Neural crest cell (in vitro differentiated cells): ENCODE data around the gene LRRC15. TPM values are rescaled to one million over a fixed set of nuclear protein-coding genes. Genes with fewer than 3 reads are reported as not detected.

ENCODE experiments used
- DNase-seq: peaks from one replicate; pipeline ENCODE4 v3.0.0; 2021; ENCODE audit warnings: low read depth, mixed read lengths, low spot score
- H3K27ac Mint-ChIP-seq: one replicate; pipeline ENCODE4 v1.8.0; 2021; ENCODE audit warnings: mild to moderate bottlenecking, mixed read lengths; ENCODE audit not compliant: unreplicated experiment
- H3K27me3 Mint-ChIP-seq: 2 replicates; pipeline ENCODE4 v1.8.0; 2021; ENCODE audit warnings: low read depth, mild to moderate bottlenecking, mixed read lengths
- H3K36me3 Mint-ChIP-seq: 2 replicates; pipeline ENCODE4 v1.8.0; 2021; ENCODE audit warnings: low read depth, mild to moderate bottlenecking, mixed read lengths
- H3K4me1 Mint-ChIP-seq: 2 replicates; pipeline ENCODE4 v1.8.0; 2021; ENCODE audit warnings: mixed read lengths
- H3K4me3 Mint-ChIP-seq: one replicate; pipeline ENCODE4 v1.8.0; 2021; ENCODE audit warnings: mild to moderate bottlenecking, mixed read lengths
- H3K9me3 Mint-ChIP-seq: 2 replicates; pipeline ENCODE4 v1.8.0; 2021; ENCODE audit warnings: mixed read lengths
- total RNA-seq: library from RNA; stranded (reverse); gene quantifications from 2 replicates; pipeline ENCODE4 v1.2.1, GENCODE V29; 2021
- TF ChIP-seq, protein P1 (sequence below): fragments of 200-600 bp; sonication (generic); conservative IDR thresholded peaks from 2 replicates; pipeline ENCODE4 v1.5.0; 2021; ENCODE audit warnings: antibody characterized with exemption, mild to moderate bottlenecking

LRRC15 gene
- total RNA-seq, 1 donor from 2014 or later = not detected

DNA sequence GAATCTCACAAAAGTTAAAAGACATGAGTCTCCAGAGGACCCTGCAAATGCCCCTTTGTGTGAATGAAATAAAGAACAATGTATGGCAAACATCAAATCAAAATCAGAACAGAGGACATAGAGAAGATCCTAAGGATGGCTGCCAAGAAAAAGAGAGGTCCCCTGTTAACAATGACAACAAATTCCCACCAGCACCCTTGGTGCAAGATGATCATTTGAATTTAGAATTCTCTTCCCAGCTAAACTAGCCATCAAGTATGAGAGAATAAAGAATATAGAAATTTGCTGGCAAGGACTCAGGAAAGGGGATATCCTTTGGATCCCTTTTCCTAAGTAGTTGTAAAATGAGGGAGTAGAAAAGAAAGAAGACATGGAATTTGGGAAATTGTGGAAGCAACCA, 21.3 kb upstream of the LRRC15 start:
- H3K4me1 Mint-ChIP-seq = peaks cover 19% of the 10 kb centered on the region
- peaks cover 6% of the 10 kb centered on the region for H3K27me3 Mint-ChIP-seq
- H3K9me3 Mint-ChIP-seq = peaks cover 16% of the 10 kb centered on the region
- peaks cover 4% of the 10 kb centered on the region for H3K36me3 Mint-ChIP-seq
- TF ChIP-seq, protein P1, sequence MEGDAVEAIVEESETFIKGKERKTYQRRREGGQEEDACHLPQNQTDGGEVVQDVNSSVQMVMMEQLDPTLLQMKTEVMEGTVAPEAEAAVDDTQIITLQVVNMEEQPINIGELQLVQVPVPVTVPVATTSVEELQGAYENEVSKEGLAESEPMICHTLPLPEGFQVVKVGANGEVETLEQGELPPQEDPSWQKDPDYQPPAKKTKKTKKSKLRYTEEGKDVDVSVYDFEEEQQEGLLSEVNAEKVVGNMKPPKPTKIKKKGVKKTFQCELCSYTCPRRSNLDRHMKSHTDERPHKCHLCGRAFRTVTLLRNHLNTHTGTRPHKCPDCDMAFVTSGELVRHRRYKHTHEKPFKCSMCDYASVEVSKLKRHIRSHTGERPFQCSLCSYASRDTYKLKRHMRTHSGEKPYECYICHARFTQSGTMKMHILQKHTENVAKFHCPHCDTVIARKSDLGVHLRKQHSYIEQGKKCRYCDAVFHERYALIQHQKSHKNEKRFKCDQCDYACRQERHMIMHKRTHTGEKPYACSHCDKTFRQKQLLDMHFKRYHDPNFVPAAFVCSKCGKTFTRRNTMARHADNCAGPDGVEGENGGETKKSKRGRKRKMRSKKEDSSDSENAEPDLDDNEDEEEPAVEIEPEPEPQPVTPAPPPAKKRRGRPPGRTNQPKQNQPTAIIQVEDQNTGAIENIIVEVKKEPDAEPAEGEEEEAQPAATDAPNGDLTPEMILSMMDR = no peak
- no peak overlapping the region for H3K27ac Mint-ChIP-seq
- H3K4me3 Mint-ChIP-seq = no peak overlapping the region
- no peak for DNase-seq

DNA sequence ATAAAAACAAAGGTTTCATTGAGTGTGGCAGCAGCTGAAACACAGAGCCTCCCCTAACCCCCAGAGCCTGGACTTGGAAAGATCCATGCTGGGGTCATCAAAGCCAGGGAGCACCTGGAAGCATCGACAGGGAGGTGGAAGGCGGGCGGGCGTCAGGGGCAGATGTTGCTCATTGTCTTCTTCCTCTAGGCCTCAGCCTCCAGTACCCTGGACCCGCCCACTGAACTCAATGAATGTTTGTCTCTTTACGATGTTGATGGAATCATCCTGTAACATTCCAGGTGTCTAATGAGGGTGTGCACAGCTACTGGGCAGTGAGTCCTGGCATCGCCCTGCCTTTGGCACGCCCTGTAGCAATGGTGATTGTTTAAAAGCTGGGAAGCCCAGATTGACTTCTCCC, 19.7 kb upstream of the LRRC15 start:
- Mint-ChIP-seq H3K36me3 (peaks cover 4% of the 10 kb centered on the region), H3K4me1 (peaks cover 11% of the 10 kb centered on the region), H3K27me3 (peaks cover 4% of the 10 kb centered on the region), H3K9me3 (peaks cover 16% of the 10 kb centered on the region), H3K4me3 (no peak overlapping the region), H3K27ac (no peak overlapping the region)
- TF ChIP-seq, protein P1 = no peak
- DNase-seq = no peak

DNA sequence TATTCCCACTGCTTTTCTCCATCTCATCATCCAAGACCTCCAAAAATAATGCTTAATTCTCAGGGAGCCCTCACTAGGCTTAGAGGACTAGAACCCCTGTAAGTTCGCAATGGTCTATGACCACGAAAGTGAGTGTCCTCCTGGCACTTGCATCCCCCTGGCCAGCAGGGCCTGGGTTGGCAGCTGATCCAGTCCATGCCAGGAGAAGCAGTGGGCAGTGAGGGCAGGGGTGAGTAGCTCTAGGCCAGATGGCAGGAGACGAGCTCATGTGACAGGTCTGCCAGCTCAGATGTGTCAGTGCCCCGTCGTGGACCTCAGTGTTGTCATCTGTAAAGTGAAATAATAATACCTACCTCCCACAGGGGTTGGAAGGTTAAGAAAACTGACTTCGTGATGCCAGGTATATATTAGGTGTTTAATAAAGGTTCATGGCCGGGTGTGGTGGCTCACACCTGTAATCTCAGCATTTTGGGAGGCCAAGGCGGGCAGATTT, 18.4 kb upstream of the LRRC15 start:
- Mint-ChIP-seq H3K36me3 (peaks cover 4% of the 10 kb centered on the region), H3K27ac (no peak overlapping the region), H3K4me1 (peaks cover 14% of the 10 kb centered on the region), H3K9me3 (peaks cover 16% of the 10 kb centered on the region), H3K27me3 (peaks cover 4% of the 10 kb centered on the region), H3K4me3 (no peak overlapping the region)
- TF ChIP-seq, protein P1 = no peak
- no peak for DNase-seq

DNA sequence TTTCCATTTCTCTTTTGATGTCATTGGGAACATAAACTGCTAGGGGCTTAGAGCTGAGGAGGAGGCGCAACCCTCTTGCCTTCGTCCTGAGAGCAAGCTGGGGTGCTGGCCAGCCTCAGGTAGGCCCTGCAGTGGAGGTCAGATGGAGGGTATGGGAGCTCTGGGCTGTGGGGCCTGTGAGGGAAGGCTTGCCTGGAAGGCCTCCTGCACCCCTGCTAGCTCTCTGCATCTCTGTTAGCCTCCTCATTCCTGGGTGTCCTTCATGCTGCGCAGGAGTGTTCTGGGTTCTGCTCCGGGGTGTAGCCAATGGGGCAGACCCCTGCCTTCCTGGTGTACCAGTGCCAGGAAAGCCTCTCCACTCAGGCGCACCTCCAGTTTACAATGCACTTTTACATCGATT, 17.7 kb upstream of the LRRC15 start:
- no peak for DNase-seq
- TF ChIP-seq, protein P1 = no peak
- H3K4me3 Mint-ChIP-seq = no peak overlapping the region
- peaks cover 4% of the 10 kb centered on the region for H3K36me3 Mint-ChIP-seq
- H3K27me3 Mint-ChIP-seq = peaks cover 4% of the 10 kb centered on the region
- H3K9me3 Mint-ChIP-seq = peaks cover 16% of the 10 kb centered on the region
- H3K27ac Mint-ChIP-seq = no peak overlapping the region
- H3K4me1 Mint-ChIP-seq = peaks cover 19% of the 10 kb centered on the region

DNA sequence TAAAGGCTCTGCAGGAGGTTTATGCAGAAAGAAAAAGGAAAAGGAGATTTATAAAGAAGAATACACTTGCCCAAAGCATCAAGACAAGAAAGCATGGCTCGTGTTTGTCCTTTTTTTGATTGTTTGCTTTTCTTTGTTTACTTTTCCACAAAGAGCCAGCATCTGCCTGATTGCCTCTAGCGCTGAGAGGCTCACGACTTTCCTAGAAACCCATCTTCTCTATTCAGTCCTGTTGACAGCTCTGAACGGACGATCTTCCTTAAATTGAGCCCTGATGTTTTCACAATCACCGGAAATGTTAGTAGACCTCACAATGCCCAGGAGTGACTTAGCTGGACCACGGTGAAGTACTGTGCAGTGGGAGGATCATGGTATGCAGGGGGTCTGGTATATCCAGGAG, 17.1 kb upstream of the LRRC15 start:
- Mint-ChIP-seq H3K9me3 (peaks cover 16% of the 10 kb centered on the region), H3K36me3 (peaks cover 4% of the 10 kb centered on the region), H3K27me3 (peaks cover 4% of the 10 kb centered on the region), H3K4me3 (no peak overlapping the region), H3K27ac (no peak overlapping the region), H3K4me1 (peaks cover 19% of the 10 kb centered on the region)
- DNase-seq = no peak
- TF ChIP-seq, protein P1 = no peak
